LNCAP (cell line): ENCODE measurements around the gene TNS2.

Experiments
- CTCF ChIP-seq: fragments of 450-650 bp; IDR thresholded peaks from 2 replicates; pipeline ENCODE4 v1.5.1; 2017; ENCODE audit warnings: mild to moderate bottlenecking

TNS2 gene

GRCh38 chr12:53096089-53096741 is 46.4 kb downstream of the TNS2 start:
- TF ChIP-seq CTCF: no peak

GRCh38 chr12:53096759-53097158 is 46.9 kb downstream of the TNS2 start:
- no peak for TF ChIP-seq CTCF

- TF ChIP-seq CTCF: no peak
These were observed 47.3 kb downstream of the TNS2 start for GRCh38 chr12:53097207-53097563.

- TF ChIP-seq CTCF: no peak
These were observed 47.9 kb downstream of the TNS2 start, which contains the start of gene IGFBP6 for GRCh38 chr12:53097564-53098353. TSS of gene IGFBP6 (plus strand) at chr12:53097667. CDS start at chr12:53097718, 51 bp downstream.

GRCh38 chr12:53098354-53098981 is 48.6 kb downstream of the TNS2 start:
- TF ChIP-seq CTCF: no peak

GRCh38 chr12:53099071-53099882 is 49.4 kb downstream of the TNS2 start:
- TF ChIP-seq CTCF: peak; percentile 97

GRCh38 chr12:53100466-53101151 is 50.7 kb downstream of the TNS2 start:
- no peak for TF ChIP-seq CTCF
